ENCODE measurements around the gene CNTN4. TPM values are rescaled to one million over a fixed set of nuclear protein-coding genes. Genes with fewer than 3 reads are reported as not detected.

The CNTN4 gene
- total RNA-seq, 1 experiment from 2014 or later, result 1.6 TPM

GRCh38 chr3:2851835-2852234 lies 753.2 kb downstream of the CNTN4 start:
- H3K27me3 ChIP-seq (ENCODE audit: insufficient read depth, low read length), result no peaks in the 10 kb centered on the region
- H3K4me1 Mint-ChIP-seq, result peaks cover 8 to 10% of the 10 kb centered on the region in 2 experiments
- no CpG with 5 or more reads among the region's 1 CpG for WGBS (ENCODE audit: extremely low coverage, insufficient read length, low lambda C conversion rate)

More at GRCh38 chr3:2851835-2852234, 753.2 kb downstream of the CNTN4 start:
- Histone ChIP-seq H2AFZ (ENCODE audit: low read length) (no peak overlapping the region), H3K4me1 (ENCODE audit: insufficient read depth, low read length) (no peaks in the 10 kb centered on the region), H4K20me1 (ENCODE audit: control insufficient read depth, insufficient read depth, insufficient read length) (no peaks in the 10 kb centered on the region), H2AK5ac (ENCODE audit: insufficient read length, low read length) (no peak overlapping the region), H2BK120ac (ENCODE audit: low read depth, low read length, poor library complexity, severe bottlenecking) (no peak overlapping the region), H3K79me1 (ENCODE audit: insufficient read depth, low read depth, low read length, poor library complexity, severe bottlenecking) (no peaks in the 10 kb centered on the region), H3K9ac (ENCODE audit: extremely low read depth, insufficient read length, low read length) (no peak overlapping the region), H3K27ac (ENCODE audit: insufficient read length, low read depth, low read length) (no peak overlapping the region), H2BK5ac (ENCODE audit: insufficient read length, low read length) (no peak overlapping the region), H3K4ac (ENCODE audit: low read depth, low read length) (no peak overlapping the region), H2BK15ac (ENCODE audit: low read depth, low read length) (no peak overlapping the region), H3T11ph (ENCODE audit: low read length) (no peak overlapping the region), H3K4me2 (ENCODE audit: insufficient read depth, insufficient read length, low read length) (no peak overlapping the region), H2BK12ac (ENCODE audit: insufficient read length, low read depth, low read length) (no peak overlapping the region), H2BK20ac (ENCODE audit: low read depth, low read length, poor library complexity, severe bottlenecking) (no peak overlapping the region), H3K56ac (ENCODE audit: insufficient read length, low read depth, low read length) (no peak overlapping the region), H4K91ac (ENCODE audit: insufficient read length, low read depth, low read length) (no peak overlapping the region), H4K8ac (replicated peaks; ENCODE audit: insufficient read length, low read depth, low read length) (no peak overlapping the region), H4K5ac (ENCODE audit: insufficient read length, low read depth, low read length) (no peak overlapping the region), H3K79me2 (ENCODE audit: insufficient read depth, low read length) (no peaks in the 10 kb centered on the region), H3K9me3 (ENCODE audit: control insufficient read depth, low read depth, low read length) (no peaks in the 10 kb centered on the region), H3K14ac (ENCODE audit: insufficient read depth, low read length) (no peak overlapping the region), H3K23ac (ENCODE audit: insufficient read length, low read depth, low read length) (no peak overlapping the region), H3K18ac (ENCODE audit: insufficient read length, low read depth, low read length) (no peak overlapping the region), H3K23me2 (ENCODE audit: insufficient read length, low read depth, low read length, poor library complexity, severe bottlenecking) (no peaks in the 10 kb centered on the region)
- no peak overlapping the region for H3K4me3 Mint-ChIP-seq
- H3K27ac Mint-ChIP-seq, result no peak overlapping the region
- H3K9me3 Mint-ChIP-seq, result no peaks in the 10 kb centered on the region
- H3K27me3 Mint-ChIP-seq (ENCODE audit: low read depth), result no peaks in the 10 kb centered on the region
- H3K36me3 Mint-ChIP-seq (ENCODE audit: insufficient read depth in 1 of 3, low read depth in 3 of 3), result no peaks in the 10 kb centered on the region
- TF ChIP-seq CTCF (conservative IDR thresholded peaks at IDR 0.05), result no peak
- DNase-seq, result no peak

All from H9 (cell line).